Effector CD4-positive, alpha-beta T cell (primary cell): ENCODE measurements around the gene DPH7.
"Not testable (repeated sequence)": the region's sequence is repeated elsewhere in the genome, so short reads cannot be mapped to it uniquely, and the experiment has no call there.

Source experiments
- DNase-seq: peaks from one replicate; pipeline ENCODE4 v3.0.0-alpha.2; 2020

The DPH7 gene

DNA sequence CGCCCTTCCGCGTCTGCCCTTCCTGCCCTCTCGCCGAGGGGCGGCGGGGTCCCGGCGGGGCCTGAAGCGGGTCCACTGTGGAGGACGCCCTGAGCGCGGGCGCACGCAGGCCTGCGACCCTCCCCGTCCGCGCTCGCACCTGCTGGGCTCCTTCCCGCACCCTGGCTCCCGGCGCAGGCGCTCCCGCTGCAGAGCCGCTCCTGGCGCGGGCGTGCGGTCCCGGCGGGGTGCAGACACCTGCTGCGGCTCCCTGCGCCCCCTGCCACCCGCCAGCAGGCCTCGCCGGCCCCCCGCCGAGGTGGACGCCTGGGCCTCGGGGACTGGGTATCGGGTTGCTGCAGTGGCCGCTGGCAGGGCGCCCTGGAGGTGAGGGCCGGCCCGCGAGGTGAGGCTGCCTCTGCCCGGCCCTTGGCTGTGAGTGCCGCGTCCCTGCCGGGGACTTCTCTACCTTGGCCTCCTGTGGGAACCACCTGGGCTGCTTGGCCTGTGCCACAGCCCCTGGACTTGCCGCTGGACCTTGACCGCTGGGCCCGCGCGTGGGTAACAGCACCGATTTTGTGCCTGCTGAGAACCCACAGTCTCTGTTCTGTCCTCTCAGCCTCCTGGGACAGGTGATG is 27.4 kb upstream of the DPH7 start:
- DNase-seq = no peak

- peak; percentile 87 for DNase-seq
Observed at GRCh38 chr9:137605121-137606004, 26.6 kb upstream of the DPH7 start, which contains the start of gene ARRDC1. Gene ARRDC1 (plus strand): TSS chr9:137605686. CDS start chr9:137605718, 32 bp downstream.

DNA sequence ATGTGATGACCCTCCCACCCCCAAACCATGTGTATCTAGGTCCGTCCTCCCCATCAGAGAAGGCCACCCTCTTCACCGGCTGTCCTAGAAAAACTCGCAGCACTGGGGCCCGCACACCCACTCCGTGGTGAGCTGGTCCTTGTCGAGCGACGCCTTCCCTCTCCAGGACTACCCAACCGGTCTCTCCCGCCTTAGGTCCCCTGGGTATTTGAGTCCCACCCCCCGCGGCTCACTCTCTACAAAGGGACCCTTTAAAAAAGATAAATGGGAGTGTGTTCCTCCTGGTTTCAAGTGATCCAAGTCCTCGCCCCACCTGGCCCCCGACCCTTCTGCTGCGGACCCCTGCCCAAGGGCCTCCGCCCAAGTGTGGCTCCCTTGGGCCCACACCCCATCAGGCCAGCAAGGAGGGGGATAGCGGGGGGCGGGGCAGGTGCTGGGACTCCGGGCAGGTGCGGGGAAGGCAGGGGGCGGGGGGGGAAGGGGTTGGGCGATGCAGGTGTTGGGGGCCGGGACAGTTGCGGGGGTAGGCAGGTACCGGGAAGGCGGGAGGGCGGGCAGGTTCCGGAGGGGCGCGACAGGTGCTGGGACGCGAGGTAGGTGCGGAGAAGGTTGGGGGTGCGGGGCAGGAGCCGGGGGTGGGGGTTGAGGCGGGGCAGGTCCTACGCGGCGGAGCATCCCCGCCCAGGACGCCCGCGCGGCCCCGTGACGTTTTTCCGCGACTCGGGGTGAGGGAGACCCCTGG is 25.8 kb upstream of the DPH7 start:
- DNase-seq = no peak

GRCh38 chr9:137603879-137604278 is 25.2 kb upstream of the DPH7 start:
- no peak for DNase-seq

DNA sequence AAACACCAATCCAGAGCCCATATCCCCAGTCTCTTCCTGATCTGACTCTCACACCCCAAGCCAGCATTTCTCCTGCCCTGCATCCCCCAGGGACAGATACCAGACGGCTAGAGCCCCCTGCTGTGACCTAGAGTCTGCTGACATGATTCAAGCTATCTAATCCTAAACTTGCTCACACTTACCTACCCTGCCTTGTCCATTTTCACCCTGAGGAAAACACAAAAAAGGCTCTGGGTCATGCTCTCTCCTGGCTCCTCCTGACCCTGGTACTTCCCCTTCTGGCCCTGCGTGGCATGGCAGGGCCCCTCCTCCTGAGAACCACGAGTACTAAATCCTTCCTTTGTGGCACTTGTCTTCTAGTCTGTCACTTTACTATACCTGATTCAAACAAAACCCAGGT is 23.9 kb upstream of the DPH7 start:
- DNase-seq = no peak

GRCh38 chr9:137598943-137599342 is 20.2 kb upstream of the DPH7 start:
- DNase-seq = no peak

DNA sequence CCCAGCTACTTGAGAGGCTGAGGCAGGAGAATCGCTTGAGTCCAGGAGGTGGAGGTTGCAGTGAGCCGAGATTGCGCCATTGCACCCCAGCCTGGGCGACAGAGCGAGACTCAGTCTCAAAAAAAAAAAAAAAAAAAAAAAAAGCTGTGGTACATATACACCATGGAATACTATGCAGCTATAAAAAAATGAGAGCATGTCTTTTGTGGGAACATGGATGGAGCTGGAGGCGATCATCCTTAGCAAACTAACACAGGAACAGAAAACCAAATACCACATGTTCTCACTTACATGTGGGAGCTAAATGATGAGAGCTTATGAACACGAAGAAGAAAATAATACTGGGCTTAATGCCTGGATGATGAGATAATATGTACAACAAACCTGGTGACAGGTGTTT is 17.9 kb upstream of the DPH7 start:
- DNase-seq = not testable (repeated sequence)

GRCh38 chr9:137593176-137593575 is 14.5 kb upstream of the DPH7 start:
- no peak for DNase-seq

GRCh38 chr9:137592767-137593166 is 14.0 kb upstream of the DPH7 start:
- DNase-seq = no peak

GRCh38 chr9:137590469-137591383 is 12.0 kb upstream of the DPH7 start, which contains the start of gene ZMYND19:
Gene ZMYND19 (minus strand): TSS chr9:137590512. CDS start chr9:137590263, 249 bp downstream.
- peak; percentile 85 for DNase-seq

DNA sequence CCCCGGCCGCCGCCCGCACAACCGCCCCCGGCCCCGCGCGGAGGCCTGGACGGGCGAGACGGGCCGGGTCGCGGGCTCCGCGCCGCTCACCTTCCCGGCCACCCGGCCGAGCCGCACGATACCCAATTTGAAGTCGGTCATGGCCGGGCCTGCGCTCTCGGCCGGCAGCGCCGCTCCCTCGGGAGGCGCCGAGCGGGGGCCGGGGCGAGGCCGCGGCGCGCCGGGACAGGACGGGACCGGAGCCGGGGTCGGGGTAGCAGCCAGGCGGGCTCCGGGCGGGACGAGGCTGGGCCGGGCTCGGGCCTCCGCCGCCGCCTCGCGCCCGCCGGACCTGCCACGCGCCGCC is 11.4 kb upstream of the DPH7 start:
- DNase-seq = no peak

DNA sequence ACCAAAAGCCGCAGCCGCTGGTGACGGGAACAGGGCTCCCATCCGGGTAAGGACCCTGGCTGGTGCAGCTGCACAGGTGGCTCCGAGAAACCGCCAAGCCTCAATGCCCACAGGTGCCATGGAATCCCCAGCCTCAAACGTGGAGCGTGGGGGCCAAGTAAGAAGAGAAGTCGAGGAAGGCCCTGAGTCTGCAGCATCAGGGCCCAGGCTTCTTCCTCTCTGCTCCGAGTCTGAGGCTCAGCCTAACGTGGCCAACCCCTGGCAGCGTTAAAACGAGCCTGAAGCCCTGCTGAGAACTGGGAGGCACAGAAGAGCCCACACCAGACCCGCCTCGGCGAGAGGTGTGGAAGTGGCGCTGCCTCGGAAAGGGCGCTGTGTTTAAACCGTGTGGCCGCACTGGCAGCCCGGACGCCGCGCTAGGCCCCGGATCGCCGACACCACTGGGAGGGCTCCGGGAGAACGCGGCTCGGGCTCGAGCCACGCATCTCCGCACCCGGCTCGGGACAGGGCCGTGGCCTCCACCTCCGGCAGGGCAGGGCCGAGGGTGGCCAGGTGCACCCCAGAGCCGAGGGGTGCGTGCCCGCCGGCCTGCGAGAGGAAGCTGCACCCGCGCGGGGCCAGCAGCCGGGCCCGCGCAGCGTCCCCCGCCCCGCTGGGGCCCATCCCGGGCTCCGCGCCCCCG is 10.9 kb upstream of the DPH7 start:
- no peak for DNase-seq

- no peak for DNase-seq
Observed at GRCh38 chr9:137588891-137589290, 10.2 kb upstream of the DPH7 start.

- no peak for DNase-seq
Observed at GRCh38 chr9:137588311-137588710, 9.6 kb upstream of the DPH7 start.

DNA sequence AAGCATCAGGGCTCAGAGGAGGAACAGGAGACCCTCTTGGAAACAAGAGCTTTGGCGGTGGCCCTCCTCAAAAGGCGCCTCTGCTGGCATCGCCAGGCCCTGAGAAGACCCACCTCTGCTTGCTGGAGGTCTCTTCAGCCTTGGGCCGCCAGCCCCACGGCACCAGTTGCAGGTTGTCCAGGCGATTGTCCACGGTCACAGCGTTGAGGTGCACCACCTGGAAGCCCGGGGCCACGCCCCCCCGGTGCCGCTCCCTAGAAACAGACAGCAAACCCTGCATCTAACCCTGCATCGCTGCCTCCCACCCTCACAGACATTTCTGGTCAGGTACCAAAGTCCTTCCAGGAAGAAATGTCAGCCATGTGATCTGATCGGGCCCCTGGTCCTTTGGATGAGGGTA is 8.1 kb upstream of the DPH7 start:
- DNase-seq = no peak

- DNase-seq = no peak
Observed at GRCh38 chr9:137583957-137584356, 5.2 kb upstream of the DPH7 start.

DNA sequence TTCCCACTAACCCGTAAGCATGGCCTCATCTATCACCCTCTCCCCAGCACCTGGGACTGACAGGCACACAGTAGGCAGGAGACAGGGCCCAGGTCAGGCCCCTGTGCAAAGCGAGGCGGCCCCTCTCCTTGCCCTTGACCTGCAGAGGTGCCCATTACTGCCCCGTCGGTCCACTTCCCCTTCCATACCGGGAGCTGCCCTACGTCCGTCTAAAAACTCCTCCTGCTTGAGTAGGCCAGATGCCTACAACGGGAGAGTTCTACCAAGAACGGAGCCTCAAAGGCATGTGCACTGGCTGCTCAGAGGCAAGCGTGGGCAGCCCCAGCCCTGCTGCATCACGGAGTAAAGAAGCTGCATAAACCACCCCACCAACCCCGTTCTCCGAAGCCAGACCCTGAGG is 4.6 kb upstream of the DPH7 start:
- DNase-seq = no peak

DNA sequence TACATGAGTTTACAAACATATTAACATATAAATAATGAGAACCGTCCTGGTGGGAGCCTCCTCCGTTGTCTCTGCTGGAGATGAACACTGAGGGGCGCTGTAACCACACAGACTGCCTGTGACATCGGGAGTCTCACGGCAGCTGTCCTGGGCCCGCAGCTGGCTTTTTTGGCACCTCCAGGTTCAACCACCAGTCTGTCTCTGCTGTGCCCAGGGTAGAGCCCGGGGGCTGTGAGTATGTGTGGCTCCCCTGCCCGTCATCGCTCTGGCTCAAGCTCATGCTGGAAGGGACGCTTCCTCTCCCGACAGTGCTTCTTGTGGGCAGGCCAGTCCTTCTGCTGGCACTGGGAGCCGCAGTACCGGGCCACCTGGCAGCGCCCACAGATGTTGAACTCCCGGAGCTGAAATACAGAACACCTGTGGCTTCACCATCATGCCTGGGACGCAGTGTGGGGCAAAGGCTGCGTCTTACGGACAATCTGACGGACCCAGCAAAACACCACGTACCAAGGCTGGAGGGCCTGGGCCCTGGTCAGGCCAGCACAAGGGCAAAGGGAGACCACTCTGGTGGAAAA is 3.6 kb upstream of the DPH7 start:
- no peak for DNase-seq

DNA sequence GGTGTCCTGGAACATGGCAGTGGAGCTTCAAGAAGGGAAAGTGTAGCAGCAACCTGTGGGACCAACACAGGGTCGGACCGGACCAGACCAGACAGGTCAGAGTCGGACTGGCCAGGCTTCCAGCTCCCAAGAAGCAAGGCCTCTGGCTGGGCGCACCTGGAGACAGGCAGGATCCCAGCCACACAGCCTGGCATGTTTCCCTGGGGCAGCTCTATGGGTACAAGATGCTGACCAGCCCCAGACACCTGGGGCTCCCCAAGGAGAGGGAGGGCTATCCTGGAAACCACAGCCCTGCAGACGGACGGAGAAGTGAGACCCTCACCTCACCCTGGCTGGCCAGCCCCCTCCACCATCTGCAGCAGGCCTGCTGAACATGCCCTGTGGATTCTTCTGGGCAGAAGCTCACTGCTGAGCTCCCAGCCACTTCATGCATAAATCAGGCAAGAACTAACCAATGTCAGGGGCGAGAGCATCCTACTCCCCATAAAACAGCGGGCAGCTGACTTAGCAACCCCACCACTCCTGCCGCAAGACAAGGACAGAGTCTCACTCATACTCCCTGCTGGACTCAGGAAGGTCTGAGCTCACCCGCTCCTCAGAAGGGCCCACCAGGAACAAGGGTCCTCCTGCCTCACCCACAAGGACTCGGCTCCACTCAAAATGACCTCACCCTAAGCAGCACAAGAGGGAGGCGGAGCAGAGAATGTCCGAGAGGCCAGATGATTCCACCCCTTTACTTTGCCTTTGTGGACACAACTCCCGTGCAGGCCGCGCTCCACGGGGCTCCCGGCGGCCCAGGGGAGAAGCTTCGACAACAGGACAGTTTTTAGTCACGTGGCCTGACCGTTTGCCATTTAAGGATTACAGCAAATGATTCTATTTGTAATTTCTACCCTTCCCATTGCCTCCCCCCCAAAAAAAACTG is 2.9 kb upstream of the DPH7 start:
- DNase-seq = no peak

- no peak for DNase-seq
Observed at GRCh38 chr9:137580954-137581322, 2.2 kb upstream of the DPH7 start.
